ENCODE measurements around the gene CSMD2. TPM values are rescaled to one million over a fixed set of nuclear protein-coding genes. Genes with fewer than 3 reads are reported as not detected.

The CSMD2 gene
- total RNA-seq, 1 experiment from 2014 or later: 13.2 TPM

DNA sequence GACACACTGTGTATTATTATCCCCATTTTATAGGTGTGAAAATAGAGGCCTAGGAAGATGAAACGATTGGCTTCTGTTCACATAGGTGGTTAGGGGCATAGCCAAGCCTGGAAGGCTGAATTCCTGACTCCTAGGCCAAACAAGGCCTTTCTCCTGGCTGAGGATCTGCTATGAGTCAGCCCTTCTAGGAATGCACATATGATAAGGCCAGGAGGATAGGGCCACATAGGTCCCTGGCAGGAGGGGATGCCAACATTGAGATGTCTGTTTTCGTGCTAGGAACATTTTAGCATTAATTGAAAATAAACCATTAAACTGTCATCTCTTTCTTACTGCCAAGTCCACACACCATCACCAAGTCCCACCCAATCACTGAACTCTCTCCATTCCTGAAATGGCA lies 9.2 kb downstream of the CSMD2 start (continued):
- TF ChIP-seq, protein P1, sequence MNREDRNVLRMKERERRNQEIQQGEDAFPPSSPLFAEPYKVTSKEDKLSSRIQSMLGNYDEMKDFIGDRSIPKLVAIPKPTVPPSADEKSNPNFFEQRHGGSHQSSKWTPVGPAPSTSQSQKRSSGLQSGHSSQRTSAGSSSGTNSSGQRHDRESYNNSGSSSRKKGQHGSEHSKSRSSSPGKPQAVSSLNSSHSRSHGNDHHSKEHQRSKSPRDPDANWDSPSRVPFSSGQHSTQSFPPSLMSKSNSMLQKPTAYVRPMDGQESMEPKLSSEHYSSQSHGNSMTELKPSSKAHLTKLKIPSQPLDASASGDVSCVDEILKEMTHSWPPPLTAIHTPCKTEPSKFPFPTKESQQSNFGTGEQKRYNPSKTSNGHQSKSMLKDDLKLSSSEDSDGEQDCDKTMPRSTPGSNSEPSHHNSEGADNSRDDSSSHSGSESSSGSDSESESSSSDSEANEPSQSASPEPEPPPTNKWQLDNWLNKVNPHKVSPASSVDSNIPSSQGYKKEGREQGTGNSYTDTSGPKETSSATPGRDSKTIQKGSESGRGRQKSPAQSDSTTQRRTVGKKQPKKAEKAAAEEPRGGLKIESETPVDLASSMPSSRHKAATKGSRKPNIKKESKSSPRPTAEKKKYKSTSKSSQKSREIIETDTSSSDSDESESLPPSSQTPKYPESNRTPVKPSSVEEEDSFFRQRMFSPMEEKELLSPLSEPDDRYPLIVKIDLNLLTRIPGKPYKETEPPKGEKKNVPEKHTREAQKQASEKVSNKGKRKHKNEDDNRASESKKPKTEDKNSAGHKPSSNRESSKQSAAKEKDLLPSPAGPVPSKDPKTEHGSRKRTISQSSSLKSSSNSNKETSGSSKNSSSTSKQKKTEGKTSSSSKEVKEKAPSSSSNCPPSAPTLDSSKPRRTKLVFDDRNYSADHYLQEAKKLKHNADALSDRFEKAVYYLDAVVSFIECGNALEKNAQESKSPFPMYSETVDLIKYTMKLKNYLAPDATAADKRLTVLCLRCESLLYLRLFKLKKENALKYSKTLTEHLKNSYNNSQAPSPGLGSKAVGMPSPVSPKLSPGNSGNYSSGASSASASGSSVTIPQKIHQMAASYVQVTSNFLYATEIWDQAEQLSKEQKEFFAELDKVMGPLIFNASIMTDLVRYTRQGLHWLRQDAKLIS (CRISPR knock-in tag; IDR thresholded peaks at IDR 0.05; ENCODE audit: borderline replicate concordance): no peak
- TF ChIP-seq CREB1 (CRISPR knock-in tag; IDR thresholded peaks at IDR 0.05) (no peak), MYBL2 (CRISPR knock-in tag; IDR thresholded peaks at IDR 0.05) (no peak), TEAD4 (CRISPR knock-in tag; IDR thresholded peaks at IDR 0.05) (no peak), TP53 (CRISPR knock-in tag; IDR thresholded peaks at IDR 0.05) (no peak)
- TF ChIP-seq, protein P2, sequence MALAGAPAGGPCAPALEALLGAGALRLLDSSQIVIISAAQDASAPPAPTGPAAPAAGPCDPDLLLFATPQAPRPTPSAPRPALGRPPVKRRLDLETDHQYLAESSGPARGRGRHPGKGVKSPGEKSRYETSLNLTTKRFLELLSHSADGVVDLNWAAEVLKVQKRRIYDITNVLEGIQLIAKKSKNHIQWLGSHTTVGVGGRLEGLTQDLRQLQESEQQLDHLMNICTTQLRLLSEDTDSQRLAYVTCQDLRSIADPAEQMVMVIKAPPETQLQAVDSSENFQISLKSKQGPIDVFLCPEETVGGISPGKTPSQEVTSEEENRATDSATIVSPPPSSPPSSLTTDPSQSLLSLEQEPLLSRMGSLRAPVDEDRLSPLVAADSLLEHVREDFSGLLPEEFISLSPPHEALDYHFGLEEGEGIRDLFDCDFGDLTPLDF (CRISPR knock-in tag; IDR thresholded peaks at IDR 0.05): no peak
- TF ChIP-seq, protein P3, sequence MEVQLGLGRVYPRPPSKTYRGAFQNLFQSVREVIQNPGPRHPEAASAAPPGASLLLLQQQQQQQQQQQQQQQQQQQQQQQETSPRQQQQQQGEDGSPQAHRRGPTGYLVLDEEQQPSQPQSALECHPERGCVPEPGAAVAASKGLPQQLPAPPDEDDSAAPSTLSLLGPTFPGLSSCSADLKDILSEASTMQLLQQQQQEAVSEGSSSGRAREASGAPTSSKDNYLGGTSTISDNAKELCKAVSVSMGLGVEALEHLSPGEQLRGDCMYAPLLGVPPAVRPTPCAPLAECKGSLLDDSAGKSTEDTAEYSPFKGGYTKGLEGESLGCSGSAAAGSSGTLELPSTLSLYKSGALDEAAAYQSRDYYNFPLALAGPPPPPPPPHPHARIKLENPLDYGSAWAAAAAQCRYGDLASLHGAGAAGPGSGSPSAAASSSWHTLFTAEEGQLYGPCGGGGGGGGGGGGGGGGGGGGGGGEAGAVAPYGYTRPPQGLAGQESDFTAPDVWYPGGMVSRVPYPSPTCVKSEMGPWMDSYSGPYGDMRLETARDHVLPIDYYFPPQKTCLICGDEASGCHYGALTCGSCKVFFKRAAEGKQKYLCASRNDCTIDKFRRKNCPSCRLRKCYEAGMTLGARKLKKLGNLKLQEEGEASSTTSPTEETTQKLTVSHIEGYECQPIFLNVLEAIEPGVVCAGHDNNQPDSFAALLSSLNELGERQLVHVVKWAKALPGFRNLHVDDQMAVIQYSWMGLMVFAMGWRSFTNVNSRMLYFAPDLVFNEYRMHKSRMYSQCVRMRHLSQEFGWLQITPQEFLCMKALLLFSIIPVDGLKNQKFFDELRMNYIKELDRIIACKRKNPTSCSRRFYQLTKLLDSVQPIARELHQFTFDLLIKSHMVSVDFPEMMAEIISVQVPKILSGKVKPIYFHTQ (CRISPR knock-in tag; IDR thresholded peaks at IDR 0.05): no peak

DNA sequence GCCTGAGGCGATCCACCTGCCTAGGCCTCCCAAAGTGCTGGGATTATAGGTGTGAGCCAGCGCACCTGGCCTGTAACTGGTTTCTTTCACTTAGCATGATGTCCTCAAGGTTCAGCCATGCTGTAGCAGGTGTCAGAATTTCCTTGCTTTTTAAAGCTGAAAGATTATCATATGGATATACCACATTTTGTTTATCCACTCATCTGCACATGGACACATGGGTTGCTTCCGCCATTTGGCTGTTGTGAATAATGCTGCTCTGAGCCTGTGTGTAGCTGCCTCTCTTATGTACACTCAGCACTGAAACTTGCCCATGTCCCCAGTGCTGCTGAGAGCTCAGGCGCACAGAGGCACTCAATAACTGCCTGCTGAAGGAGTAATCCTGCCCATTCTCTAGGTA lies 11.8 kb downstream of the CSMD2 start:
- CTCF ChIA-PET: no interaction called here
- H3K27ac Mint-ChIP-seq: no peak overlapping the region
- ATAC-seq (no peak), DNase-seq (ENCODE audit: low spot score) (no peak)
- no peak for TF ChIP-seq RORB (CRISPR knock-in tag; IDR thresholded peaks at IDR 0.05)
- TF ChIP-seq HMGA2 (CRISPR knock-in tag; IDR thresholded peaks at IDR 0.05): no peak
- no peak for TF ChIP-seq JAZF1 (CRISPR knock-in tag; IDR thresholded peaks at IDR 0.05)
- TF ChIP-seq RELA (CRISPR knock-in tag; IDR thresholded peaks at IDR 0.05; ENCODE audit: borderline replicate concordance): no peak
- TF ChIP-seq, protein P4, sequence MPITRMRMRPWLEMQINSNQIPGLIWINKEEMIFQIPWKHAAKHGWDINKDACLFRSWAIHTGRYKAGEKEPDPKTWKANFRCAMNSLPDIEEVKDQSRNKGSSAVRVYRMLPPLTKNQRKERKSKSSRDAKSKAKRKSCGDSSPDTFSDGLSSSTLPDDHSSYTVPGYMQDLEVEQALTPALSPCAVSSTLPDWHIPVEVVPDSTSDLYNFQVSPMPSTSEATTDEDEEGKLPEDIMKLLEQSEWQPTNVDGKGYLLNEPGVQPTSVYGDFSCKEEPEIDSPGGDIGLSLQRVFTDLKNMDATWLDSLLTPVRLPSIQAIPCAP (CRISPR knock-in tag; IDR thresholded peaks at IDR 0.05): no peak
- no peak for TF ChIP-seq CREB1 (CRISPR knock-in tag; IDR thresholded peaks at IDR 0.05)
- H3K4me1 Mint-ChIP-seq: peaks cover 35% of the 10 kb centered on the region
- H3K27me3 Mint-ChIP-seq (ENCODE audit: low read depth): no peaks in the 10 kb centered on the region
- POLR2A ChIA-PET: no interaction called here
- no peak overlapping the region for H3K4me3 Mint-ChIP-seq
- no peaks in the 10 kb centered on the region for H3K9me3 Mint-ChIP-seq
- peaks cover 4% of the 10 kb centered on the region for H3K36me3 Mint-ChIP-seq

DNA sequence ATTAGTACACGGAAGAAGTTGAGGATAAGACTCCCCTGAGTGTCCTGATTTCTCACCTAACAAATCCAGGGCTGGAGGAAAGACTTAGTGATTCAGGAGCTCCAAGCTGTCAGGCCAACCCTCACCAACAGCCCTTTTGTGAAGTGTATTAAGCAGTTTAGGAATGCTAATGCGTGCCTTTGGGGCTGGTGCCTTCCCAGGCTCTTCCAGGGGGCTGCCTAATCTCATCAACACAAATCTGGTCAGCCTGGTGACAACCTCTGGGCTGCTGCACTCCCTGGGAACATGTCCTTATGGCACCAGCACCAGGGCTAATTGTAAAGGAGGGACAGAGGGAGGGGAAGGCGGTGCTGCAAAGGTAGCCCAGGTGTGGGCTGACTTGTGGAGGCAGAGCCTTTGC lies 15.5 kb downstream of the CSMD2 start:
- Mint-ChIP-seq H3K27me3 (ENCODE audit: low read depth) (no peaks in the 10 kb centered on the region), H3K4me1 (peaks cover 59% of the 10 kb centered on the region), H3K4me3 (peak overlapping the region; percentile 12; the same call in 1 of the 2 replicates), H3K36me3 (no peaks in the 10 kb centered on the region; the same call in 1 of the 2 replicates), H3K27ac (peak overlapping the region; percentile 92), H3K9me3 (no peaks in the 10 kb centered on the region)
- ATAC-seq: peak; percentile 89
- DNase-seq (ENCODE audit: low spot score): peak; percentile 37
- ChIA-PET POLR2A (interaction anchor here (1.2 kb wide), 1 partner anchor 14 kb away, joined by 5 read pairs; no protein-coding TSS in a partner anchor), CTCF (interaction anchor here (1.1 to 1.9 kb wide), 5 partner anchors 14 to 516 kb away, joined by 4 to 11 read pairs (median 4); partner anchors contain the start of gene CSMD2)
- TF ChIP-seq, protein P1 (CRISPR knock-in tag; IDR thresholded peaks at IDR 0.05; ENCODE audit: borderline replicate concordance): no peak
- TF ChIP-seq SMAD4 (CRISPR knock-in tag; IDR thresholded peaks at IDR 0.05) (no peak), ZNF396 (CRISPR knock-in tag; IDR thresholded peaks at IDR 0.05; ENCODE audit: borderline replicate concordance) (no peak), HMGA2 (CRISPR knock-in tag; IDR thresholded peaks at IDR 0.05) (no peak), IRF2 (CRISPR knock-in tag; IDR thresholded peaks at IDR 0.05; ENCODE audit: borderline replicate concordance, low read depth) (no peak)
- TF ChIP-seq, protein P5, sequence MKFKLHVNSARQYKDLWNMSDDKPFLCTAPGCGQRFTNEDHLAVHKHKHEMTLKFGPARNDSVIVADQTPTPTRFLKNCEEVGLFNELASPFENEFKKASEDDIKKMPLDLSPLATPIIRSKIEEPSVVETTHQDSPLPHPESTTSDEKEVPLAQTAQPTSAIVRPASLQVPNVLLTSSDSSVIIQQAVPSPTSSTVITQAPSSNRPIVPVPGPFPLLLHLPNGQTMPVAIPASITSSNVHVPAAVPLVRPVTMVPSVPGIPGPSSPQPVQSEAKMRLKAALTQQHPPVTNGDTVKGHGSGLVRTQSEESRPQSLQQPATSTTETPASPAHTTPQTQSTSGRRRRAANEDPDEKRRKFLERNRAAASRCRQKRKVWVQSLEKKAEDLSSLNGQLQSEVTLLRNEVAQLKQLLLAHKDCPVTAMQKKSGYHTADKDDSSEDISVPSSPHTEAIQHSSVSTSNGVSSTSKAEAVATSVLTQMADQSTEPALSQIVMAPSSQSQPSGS (CRISPR knock-in tag; IDR thresholded peaks at IDR 0.05; ENCODE audit: borderline replicate concordance, low read depth): no peak

All from WTC11 (cell line).